C1 segment of cervical spinal cord (tissue), 14 donors: Measurements from ENCODE around the gene CISH.

Experiments
- DNase-seq, 14 donors: peaks; one replicate each; lab custom pipeline; 2025; lab: John Stamatoyannopoulos, UW

Gene CISH

DNA sequence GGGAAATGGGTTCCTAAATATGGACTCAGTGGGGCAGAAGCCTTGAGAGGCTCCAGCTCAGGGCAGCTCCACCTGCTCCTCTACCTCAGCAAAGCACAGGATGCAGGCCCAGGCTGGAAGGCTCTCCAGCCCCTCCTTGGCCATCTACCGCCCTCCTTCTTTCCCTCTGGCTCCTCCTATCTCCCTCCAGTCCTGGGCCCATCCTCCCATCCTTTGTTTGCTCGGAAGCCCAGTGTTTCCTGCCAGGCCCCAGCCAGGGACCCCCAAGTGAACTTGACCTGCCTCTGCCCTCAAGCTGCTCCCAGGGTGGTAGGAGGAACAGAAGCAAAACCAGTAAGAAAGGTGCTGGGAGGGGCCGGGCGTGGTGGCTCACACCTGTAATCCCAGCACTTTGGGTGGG, 25.4 kb upstream of the CISH start:
- DNase-seq: no peak

DNA sequence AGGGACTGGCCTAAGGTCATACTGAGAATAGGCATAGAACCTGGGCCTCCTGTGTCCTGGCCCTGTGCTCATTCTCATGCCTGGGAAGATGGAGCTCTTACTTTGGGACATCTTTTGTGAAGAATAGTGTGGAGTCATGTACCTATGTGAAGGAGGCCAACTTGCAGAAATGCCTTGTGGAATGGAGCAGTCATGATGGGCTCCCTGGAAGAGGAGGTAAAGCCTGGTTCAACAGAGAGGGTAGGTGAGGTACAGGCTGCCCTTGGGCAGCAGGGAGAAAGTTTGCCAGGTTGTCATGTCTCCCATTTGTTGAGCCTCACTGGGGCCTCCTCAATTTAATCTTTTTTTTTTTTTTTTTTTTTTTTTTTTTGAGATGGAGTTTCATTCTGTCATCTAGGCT, 23.5 kb upstream of the CISH start:
- DNase-seq: no peak

DNA sequence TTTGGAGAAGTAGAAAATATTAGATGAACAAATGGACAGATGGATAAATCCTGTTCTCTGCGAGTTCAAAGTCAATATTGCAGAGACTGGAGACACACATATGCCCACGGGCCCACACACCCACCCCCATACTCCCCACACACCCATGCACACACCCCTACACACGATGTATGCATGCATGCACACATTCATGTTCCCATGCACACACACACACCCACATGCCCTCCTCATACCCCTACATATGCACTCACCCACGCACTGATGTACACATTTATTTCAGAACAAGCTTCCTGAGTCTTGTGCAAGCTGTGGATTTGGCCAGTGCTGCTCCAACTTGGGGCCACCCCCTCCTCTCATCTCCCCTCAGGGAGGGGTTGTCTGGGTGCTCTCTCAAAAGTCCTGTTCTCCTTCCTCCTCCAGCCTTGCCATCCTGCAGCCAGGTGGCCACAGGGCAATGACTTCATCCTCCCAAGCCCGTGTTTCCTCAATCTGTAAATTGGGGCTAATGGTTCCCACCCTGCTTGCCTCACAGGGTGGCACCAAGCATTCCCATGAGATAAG, 21.7 kb upstream of the CISH start:
- no peak for DNase-seq

DNA sequence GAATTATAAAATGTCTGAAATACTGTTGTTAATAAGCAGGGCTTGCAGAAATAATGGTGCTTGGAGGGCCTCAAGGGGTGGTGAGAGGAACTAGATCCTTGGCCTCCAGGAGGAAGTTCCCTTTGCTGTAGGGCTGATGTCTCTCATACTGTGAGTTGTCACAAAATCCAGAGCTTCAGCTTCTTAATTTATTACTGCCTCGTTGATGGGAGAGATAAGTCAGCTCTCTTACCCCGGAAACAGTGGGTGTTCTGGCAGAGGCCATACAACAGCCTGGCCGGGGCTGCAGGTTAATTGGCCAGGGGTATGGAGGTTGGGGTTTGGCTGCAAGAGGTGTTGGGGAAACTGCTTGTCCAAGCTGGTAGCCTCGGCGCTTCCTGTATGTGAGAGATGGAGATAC, 20.9 kb upstream of the CISH start:
- no peak for DNase-seq

DNA sequence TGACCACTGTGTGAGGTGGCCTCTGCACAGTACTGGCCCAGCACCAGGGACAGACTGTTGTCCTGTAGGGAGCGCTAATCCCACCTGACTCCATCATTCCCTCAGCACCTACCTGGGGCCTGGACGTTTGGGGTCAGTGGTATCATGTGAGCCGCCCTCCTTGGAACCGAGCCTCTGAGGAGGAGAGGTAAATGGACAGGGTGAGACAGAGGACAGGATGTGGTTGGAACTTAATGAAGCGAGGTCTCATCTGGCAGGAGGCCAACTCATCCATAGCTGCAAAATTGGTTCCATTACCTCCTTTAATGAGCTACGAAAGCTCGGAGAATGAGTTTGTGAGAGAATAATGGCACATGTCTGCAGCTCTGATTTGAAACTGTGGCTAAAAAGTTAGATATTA, 19.3 kb upstream of the CISH start:
- DNase-seq: no peak

DNA sequence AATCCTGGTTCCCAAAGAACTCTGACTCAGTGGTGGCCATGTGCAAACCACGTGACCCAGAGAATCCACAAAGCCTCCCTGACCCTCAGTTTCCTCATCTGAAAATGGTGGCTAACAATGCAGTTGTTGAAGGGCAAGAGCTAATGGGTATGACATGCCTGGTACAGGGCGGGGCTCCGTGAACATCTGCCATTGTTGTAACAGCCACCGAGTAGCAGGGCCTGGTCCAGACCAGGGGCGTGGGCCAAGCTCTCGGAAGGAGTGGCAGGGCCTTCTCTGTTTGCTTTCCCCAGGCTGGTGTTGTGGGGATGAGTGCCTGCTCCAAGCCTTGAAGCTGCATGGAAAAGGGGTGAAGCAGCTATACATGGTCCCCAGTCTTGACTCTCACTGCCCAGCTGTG, 18.8 kb upstream of the CISH start:
- DNase-seq: no peak

DNA sequence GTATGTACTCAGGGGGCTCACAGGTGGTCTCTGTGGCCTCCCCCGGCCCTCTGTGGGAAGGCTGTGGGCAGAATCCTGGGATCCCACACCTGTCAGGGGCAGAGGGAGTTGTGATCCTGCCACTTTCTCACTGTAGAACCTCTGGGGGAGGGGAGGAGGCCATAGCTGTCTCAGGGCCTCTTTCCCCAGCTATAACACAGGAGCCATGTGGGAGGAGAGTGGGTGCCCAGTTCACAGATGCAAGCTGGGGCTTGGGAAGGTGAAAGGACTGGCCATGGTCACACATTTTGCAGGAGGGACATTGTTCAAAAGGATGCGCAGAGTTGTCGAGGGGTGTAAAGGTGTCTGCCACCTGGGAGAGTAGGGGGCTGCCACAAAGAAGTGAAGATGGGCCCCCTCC, 17.0 kb upstream of the CISH start:
- DNase-seq: no peak

DNA sequence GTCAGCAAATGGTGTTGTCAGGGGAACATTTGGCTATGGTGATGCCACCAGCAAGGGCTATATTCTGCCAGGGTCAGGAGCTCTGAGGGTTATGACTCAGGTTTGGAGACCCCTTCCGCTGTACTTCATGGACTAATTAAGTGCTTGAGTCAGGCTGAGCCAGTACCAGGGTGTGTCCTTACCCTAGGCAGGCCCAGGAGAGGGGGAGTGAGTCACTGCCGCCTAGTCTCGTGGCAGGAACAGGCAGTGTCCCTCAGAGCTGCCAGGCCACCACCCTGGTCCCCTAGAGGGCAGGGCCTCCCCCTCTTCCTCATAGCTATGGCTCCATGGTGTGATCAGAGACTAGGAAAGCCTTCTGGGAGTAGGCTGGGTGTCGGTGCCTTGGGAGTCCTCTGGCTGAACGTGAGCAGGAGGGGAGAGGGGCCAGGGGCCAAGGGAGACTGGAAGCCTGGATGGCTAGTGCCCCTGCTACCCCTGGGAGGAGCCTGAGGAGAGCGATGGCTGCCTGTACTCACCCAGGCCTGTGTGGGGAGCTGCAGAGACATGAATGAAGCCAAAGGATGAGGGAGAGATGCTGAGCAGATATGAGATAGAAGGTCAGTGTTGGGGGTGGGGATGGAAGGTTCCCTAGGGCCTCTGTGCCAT, 16.0 kb upstream of the CISH start:
- DNase-seq: peak in 4 of 14 donors; percentile 8 to 74 (median 19)

DNA sequence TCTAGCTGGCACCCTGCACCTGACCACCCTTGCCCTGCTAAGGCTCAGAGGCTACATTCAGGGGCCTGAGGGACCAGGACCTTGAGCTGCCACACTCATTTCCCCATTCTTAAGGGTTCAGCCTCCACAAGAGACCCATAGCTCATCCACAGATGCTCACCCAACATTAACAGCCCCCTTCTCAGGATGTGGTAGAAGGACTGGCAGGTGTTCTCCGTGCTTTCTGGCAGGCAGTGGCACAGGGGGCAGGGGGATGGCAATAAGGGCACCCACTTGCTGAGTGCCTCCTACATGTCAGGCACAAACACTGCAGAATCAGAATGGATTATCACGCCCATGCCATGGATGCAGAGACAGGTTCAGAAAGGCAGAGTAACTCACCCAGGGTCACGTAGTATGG, 14.8 kb upstream of the CISH start:
- no peak for DNase-seq

DNA sequence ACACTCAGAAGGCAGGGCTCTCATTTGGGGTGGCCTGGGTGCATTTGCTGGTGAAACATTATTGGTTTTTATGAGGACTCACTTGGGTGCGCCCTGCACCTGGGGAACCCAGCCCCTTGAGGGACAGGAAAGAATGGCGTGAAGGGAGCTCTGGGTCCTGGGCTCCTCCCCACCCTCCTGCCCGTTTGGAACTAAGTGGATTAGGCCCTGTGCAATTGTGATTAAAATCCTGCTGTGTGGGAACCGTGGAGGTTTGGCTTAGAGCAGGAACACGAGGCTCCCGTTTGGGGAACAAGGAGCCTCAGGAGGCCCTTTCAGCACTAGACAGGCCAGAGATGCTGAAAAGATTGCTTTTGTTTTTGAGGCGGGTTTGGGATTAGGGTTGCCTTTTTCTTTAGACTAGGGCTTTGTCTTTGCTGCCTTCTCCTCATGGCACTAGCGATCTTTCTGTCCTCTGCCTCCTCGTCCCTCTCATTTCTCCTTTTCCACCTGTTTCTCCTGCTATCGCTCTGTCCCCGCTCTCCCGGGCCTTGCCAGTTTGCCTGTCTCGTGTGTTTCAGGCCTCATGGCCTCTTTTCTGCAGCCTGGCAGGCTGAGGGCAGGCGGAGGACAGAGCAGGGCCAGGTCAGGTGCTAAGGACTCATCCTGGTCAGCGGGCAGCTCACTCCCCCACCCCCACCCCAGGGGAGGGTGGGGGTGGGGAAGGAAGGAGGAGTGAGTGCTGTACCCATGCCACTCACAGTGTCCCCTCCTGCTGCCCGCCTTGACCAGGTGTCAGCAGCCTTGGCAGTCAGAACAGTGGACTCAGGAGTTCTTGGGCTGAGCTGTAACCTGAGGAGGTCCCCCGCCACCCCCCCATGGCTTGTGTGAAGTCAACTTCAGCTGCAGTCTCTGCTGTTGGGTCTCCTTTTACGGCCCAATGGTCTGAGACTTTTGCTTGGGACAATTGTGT, 13.9 kb upstream of the CISH start:
- no peak for DNase-seq

DNA sequence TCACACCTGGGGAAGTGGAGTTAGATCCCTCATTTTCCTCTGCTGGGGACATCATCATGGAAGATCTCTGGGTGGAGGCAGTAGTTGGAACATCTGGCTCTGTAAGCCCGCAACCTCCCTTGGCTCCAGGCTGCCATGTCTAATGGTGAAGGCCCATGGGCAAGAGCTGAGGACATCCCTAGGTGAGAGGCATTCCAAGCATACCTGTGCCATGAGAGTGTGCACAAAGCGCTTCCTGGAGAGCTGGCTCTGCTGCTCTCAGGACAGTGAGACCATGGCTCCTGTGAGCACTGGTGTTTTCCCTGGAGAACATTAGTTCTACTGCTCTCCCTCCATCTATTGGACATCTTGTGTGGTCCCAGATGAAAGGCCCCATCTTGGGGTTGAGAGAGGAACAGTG, 13.1 kb upstream of the CISH start:
- no peak for DNase-seq

DNA sequence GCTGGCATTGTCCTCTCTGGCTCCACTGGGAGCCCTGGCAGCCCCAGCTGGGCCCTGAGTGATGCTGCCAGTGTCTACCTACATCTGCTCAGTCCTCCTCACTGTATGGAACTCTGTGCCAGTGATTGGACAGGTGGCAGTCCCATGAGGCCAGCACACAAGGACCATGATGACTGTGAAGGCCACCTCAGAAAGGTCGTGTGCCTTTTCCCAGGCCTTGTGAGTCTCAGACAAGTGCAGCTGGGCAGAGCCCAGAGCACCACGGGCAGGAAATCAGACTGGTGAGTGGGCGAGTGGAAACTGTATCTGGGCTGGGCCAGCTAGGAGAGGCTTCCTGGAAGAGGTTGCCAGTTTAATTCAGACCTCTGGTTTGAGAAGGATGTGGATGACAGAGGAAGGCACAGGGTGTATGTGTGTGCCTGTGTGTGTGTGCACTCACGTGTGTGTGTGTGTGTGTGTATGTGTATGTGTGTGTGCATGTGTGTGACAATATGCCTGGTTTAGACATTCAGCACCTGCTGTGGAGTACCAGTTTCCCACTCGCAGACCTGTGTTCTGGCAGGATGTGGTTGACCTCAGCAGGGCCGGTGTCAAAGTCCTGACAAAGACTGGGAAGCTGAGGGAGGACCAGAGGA, 12.4 kb upstream of the CISH start:
- DNase-seq: no peak

DNA sequence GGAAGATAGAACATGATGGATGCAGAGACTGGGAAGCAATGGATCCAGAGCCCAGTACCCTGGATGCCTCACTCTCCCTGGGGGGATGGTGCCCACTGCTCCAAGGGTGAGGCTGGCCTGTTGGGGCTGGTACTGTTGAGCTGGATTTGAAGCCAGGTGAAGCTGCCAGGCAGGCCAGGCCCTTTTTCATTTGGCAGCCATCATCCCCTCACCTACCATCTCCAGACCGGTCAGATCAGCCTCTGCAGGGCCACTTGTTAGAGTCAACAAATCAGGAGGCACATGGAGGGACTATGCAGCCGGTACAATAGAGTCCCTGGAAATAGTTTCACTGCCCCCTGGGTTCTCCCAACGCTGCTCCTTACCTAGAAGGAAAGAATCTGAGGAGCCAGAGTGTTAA, 11.3 kb upstream of the CISH start:
- DNase-seq: no peak

DNA sequence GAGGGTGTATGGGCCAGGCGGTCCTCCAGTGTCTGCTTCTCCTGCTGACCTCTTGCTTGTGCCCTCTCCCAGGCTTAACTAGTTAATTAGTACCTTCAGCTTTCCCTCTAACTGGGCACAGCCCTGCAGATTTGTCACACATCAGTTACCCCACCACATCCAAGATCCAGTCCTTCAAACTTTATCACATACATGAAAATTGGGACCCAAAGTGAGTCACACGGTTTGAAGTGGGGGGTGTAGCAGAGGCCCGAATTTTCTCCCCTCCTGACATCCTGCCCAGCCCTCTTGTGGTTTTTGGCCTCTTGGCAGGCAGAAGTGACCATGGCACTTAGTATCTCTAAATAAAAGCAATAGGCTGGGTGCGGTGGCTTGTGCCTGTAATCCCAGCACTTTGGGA, 9.2 kb upstream of the CISH start:
- no peak for DNase-seq

DNA sequence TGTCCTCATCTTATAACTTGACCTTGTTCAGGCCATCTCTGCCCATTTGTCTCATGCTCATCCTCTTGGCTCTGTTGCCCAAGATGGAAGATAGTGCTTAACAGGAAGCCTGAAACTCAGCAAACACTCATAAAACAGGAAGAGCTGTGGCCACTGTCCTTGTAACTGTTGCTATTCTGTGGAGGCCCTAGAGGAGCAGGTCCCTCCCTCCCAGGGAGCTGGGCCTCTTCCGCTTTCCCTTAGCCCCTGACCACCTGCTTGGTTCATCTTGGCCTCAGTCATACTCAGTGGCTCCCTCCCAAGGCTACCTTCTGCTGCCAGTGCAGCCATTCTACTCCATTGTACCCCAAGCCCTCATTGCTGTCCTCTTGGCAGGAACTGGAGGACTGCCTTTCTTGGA, 8.8 kb upstream of the CISH start:
- peak in 7 of 14 donors; percentile 23 to 81 (median 50) for DNase-seq

DNA sequence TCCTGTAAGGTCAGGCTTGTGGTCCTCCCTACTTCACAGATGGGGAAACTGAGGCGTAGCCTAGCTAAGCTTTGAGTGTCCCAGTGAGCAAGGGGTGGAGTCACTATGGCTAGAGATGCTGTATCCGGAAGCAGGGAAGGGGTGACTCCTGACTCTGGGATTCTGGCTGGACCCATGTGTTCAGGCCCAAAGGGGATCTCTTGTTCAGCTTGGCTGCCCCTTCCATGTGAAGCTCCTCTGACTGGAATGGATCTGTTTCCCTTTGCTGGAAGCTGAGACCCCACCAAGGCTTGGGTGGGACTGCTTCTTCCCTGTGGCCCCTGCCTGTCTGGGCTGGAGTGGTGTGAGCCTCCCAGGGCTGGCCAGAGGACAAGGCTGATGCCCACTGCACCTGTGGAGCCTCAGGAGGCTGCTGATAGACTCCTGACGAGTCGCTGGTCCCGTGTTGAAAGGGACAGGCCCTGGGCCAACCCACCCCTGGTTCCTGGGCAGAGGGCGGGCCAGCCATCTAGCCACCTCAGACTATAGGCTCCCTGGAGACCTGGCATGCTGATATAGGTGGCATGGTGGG, 6.4 kb upstream of the CISH start:
- no peak for DNase-seq

DNA sequence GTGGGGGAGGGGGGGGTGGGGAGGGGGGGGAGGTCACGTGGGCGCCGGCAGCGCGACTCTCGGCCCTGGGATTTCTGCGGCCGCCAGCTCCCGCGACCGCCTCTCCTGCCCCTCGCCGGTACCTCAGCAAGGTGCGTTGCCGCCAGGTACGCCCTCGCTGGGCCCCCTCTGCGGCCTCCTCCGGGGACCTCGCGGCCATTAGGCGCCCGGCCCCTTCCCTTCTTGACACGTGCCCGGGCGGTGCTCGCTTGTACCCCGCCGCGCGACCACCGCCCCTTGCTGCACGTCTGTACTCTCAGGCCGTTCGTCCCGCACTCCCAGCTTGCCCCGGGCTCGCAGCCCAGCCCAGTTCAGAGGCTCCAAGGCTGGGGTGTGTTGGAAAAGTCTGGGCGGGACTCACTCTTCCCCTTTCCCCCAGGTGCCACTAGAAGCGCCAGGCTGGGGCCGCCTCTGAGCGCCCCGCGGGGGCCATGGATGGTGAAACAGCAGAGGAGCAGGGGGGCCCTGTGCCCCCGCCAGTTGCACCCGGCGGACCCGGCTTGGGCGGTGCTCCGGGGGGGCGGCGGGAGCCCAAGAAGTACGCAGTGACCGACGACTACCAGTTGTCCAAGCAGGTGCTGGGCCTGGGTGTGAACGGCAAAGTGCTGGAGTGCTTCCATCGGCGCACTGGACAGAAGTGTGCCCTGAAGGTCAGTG, 5.7 kb upstream of the CISH start, which contains the start of gene MAPKAPK3:
Gene MAPKAPK3, plus strand, starts transcription at position 56 of the 696 bp plus-strand sequence. Its CDS starts 415 bp downstream, at position 471.
- DNase-seq: peak in 4 of 14 donors; percentile 50 to 69 (median 56)

DNA sequence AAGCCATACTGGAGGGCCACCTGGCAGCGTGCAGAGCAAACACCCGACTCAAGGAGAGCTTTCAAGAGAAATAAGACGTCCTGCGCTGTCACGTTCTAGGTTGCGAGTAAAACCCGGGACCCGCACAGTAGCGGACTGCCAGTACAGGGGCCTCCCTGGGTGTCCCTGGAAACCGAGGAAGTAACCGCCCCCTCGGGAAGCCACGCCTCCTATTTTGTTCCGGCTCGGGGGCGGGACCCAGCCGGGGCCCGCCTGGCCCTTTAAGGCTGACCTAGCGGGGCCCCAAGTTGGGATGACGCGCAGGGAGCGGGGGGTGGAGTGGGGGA, 5.2 kb upstream of the CISH start:
- DNase-seq: peak; percentile 19 to 91 (median 78)

DNA sequence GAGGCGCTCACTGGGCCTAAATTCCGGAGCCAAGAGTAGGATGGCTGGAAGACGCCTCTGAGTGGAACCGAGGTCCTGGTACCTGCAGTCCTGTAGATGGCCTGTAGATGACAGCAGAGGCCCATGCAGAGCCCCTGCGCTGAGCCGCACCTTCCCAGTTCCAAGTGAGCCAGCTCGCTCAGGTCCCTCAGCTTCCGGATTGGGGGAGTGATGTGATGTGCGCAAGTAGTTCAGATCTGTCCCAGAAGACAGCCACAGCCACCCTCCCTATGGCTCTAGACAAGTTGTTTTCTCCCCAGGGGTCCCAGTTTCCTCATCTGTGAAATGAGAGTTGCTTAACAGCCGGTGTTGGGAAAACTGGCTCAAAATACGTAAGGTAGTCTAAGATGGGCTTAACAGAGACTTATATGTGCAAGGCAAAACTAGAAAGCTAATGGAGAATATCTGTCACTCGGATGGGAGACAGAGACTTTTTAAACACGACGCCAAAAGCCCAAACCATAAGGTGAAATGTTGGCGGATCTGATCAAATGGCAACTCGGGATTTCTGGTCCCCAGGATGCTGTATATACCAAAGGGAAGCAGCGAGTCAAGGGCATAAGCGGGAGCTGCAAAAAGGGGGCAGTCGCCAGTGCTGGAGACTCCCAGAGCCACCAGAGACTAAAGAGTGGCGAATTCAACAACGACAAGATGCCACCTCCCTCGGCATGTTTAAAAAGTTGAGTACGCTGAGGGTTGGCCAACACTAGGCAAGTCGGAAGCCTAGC, 4.6 kb upstream of the CISH start:
- peak in 12 of 14 donors; percentile 33 to 77 (median 70) for DNase-seq

DNA sequence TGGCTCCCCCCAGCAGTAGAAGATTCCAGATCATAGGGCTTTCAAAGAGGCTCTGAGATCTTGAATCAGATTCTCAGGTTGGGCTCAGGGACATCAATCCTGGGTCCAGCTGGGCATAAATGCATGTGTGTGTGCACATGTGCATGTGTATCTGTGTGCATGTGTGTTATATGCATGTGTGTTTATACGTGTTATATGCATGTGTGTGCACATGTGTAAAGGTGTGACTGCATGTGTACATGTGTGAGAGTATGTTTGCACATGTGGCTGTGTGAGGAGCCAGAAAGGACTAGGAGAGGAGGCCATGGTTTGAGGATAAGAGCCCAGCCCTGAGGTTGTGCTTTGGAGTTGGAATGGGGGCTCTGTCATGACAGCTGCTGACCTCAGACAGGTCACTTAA, 3.6 kb upstream of the CISH start:
- no peak for DNase-seq
